A549 (cell line): ENCODE measurements around the gene PIF1. TPM values are rescaled to one million over a fixed set of nuclear protein-coding genes. Genes with fewer than 3 reads are reported as not detected.

Experiments used
- ATAC-seq, 2 experiments: fragments of 200-7000 bp in 1 of 2; fragments of >200 bp in 1 of 2; cut with Nextera tagmentation in 1 of 2; cut with Tn5 transposase in 1 of 2; 3 replicates each; pipeline versions ENCODE4 v1.8.0 to v1.9.1; 2018 to 2020; ENCODE audit warnings: mild to moderate bottlenecking in 1 of 2, moderate library complexity in 1 of 2
- CTCF ChIA-PET: fragments of 300-600 bp; sonication (Branson Sonifier 250); formaldehyde crosslinking; extraction: SDS; loops from one replicate; lab custom pipeline; 2021; ENCODE audit warnings: antibody characterized with exemption, inconsistent platforms; lab: Yijun Ruan, JAX
- POLR2A ChIA-PET: fragments of 350-600 bp; formaldehyde crosslinking; extraction: SDS; loops from one replicate; lab custom pipeline; 2021; ENCODE audit warnings: antibody characterized with exemption, inconsistent platforms; lab: Yijun Ruan, JAX
- DNase-seq, 2 experiments: peaks; one replicate each; pipeline versions ENCODE4 v3.0.0 to v3.0.0-alpha.2; 2011 to 2016; ENCODE audit warnings: low read depth in 1 of 2, low spot score in 1 of 2
- FAIRE-seq: peaks from 2 replicates; lab custom pipeline; 2011; peaks lifted over from hg19 to GRCh38; lab: Jason Lieb, UNC
- H3K27ac ChIP-seq, 2 experiments: fragments of >200 bp; sonication (Bioruptor Twin); formaldehyde crosslinking; 3 replicates each; pipeline ENCODE4 v1.5.1; 2016 to 2017
- H3K4me1 ChIP-seq: fragments of >200 bp; sonication (Bioruptor Twin); formaldehyde crosslinking; 3 replicates; pipeline ENCODE4 v1.6.1; 2016
- H3K4me2 ChIP-seq: fragments of >200 bp; sonication (Bioruptor Twin); formaldehyde crosslinking; 3 replicates; pipeline ENCODE4 v1.6.1; 2016
- H3K4me3 ChIP-seq: fragments of >200 bp; sonication (Bioruptor Twin); formaldehyde crosslinking; 3 replicates; pipeline ENCODE4 v1.5.1; 2016
- H3K9me3 ChIP-seq: fragments of >200 bp; sonication (Bioruptor Twin); formaldehyde crosslinking; 3 replicates; pipeline ENCODE4 v1.6.1; 2016
- BHLHE40 ChIP-seq: IDR thresholded peaks from 2 replicates; pipeline ENCODE4 v1.6.1; 2012; ENCODE audit warnings: low read depth, low read length, inconsistent platforms
- CBX2 ChIP-seq: fragments of 200-600 bp; sonication (generic); IDR thresholded peaks from 2 replicates; pipeline ENCODE4 v1.6.1; 2016; ENCODE audit warnings: low read depth, mild to moderate bottlenecking, borderline replicate concordance
- EHF ChIP-seq: fragments of 250-450 bp; sonication (Bioruptor Pico); IDR thresholded peaks from 2 replicates; pipeline ENCODE4 v1.5.0; 2020; ENCODE audit warnings: mild to moderate bottlenecking
- EP300 ChIP-seq, 2 experiments: fragments of >200 bp; sonication (Bioruptor Twin); formaldehyde crosslinking; IDR thresholded peaks; 2 replicates in 1 of 2; 3 replicates in 1 of 2; pipeline ENCODE4 v1.6.1; 2016 to 2017
- FOSL2 ChIP-seq, 2 experiments: fragments of 450-650 bp in 1 of 2; fragments of >200 bp in 1 of 2; sonication (Bioruptor Twin) in 1 of 2; formaldehyde crosslinking; IDR thresholded peaks; 2 replicates each; pipeline versions ENCODE4 v1.5.0 to v1.6.1; 2016 to 2020; ENCODE audit warnings: mild to moderate bottlenecking in 1 of 2, moderate library complexity in 1 of 2
- HEYL ChIP-seq: fragments of 250-450 bp; sonication (Bioruptor Pico); IDR thresholded peaks from 2 replicates; pipeline ENCODE4 v1.8.0; 2021; ENCODE audit warnings: mild to moderate bottlenecking, moderate library complexity
- HOXB13 ChIP-seq: fragments of 250-450 bp; sonication (Bioruptor Pico); IDR thresholded peaks from 2 replicates; pipeline ENCODE4 v1.5.0; 2020; ENCODE audit warnings: low read depth, mild to moderate bottlenecking, moderate library complexity
- HOXB5 ChIP-seq: fragments of 250-450 bp; sonication (Bioruptor Pico); IDR thresholded peaks from 2 replicates; pipeline ENCODE4 v1.5.0; 2020; ENCODE audit warnings: mild to moderate bottlenecking, moderate library complexity
- JUN ChIP-seq, 2 experiments: fragments of >200 bp; sonication (Bioruptor Twin); formaldehyde crosslinking; IDR thresholded peaks; 2 replicates in 1 of 2; 3 replicates in 1 of 2; pipeline ENCODE4 v1.6.1; 2016 to 2017
- JUNB ChIP-seq: fragments of >200 bp; sonication (Bioruptor Twin); formaldehyde crosslinking; IDR thresholded peaks from 2 replicates; pipeline ENCODE4 v1.6.1; 2016
- KDM1A ChIP-seq: fragments of 200-600 bp; sonication (generic); IDR thresholded peaks from 2 replicates; pipeline ENCODE4 v1.6.1; 2016; ENCODE audit warnings: low read depth, mild to moderate bottlenecking
- KDM5A ChIP-seq: fragments of 200-600 bp; sonication (generic); IDR thresholded peaks from 2 replicates; pipeline ENCODE4 v1.6.1; 2016; ENCODE audit warnings: antibody characterized with exemption, mild to moderate bottlenecking
- MAZ ChIP-seq: fragments of 150-350 bp; IDR thresholded peaks from 2 replicates; pipeline ENCODE4 v1.6.1; 2014; ENCODE audit warnings: antibody characterized with exemption, low read depth, low read length, borderline replicate concordance
- MYC ChIP-seq: IDR thresholded peaks from 2 replicates; pipeline ENCODE4 v1.6.1; 2012; ENCODE audit warnings: mild to moderate bottlenecking, inconsistent platforms, low read length, improper control_type of control experiment, borderline replicate concordance
- NFE2L2 ChIP-seq: fragments of 150-350 bp; conservative IDR thresholded peaks from 2 replicates; pipeline ENCODE4 v1.6.1; 2014; ENCODE audit warnings: low read length
- NPAS2 ChIP-seq: fragments of 250-450 bp; sonication (Bioruptor Pico); IDR thresholded peaks from 2 replicates; pipeline ENCODE4 v1.8.0; 2022; ENCODE audit warnings: mild to moderate bottlenecking, moderate library complexity, borderline replicate concordance
- PBX3 ChIP-seq: IDR thresholded peaks from 2 replicates; pipeline ENCODE4 v1.6.1; 2012
- PHF8 ChIP-seq: fragments of 200-600 bp; sonication (generic); IDR thresholded peaks from 2 replicates; pipeline ENCODE4 v1.6.1; 2016; ENCODE audit warnings: low read depth, mild to moderate bottlenecking, antibody characterized with exemption, moderate library complexity, borderline replicate concordance
- POLR2A ChIP-seq: IDR thresholded peaks from 2 replicates; pipeline ENCODE4 v1.6.1; 2012; ENCODE audit warnings: mild to moderate bottlenecking, low read length
- POLR2AphosphoS2 ChIP-seq: conservative IDR thresholded peaks from 2 replicates; pipeline ENCODE4 v1.6.1; 2012; ENCODE audit warnings: low read length, improper control_type of control experiment, inconsistent platforms
- RCOR1 ChIP-seq: fragments of 150-350 bp; IDR thresholded peaks from 2 replicates; pipeline ENCODE4 v1.6.1; 2014; ENCODE audit warnings: antibody characterized with exemption, low read length, low read depth
- RFX5 ChIP-seq: fragments of 450-650 bp; IDR thresholded peaks from 2 replicates; pipeline ENCODE4 v1.7.1; 2014; ENCODE audit warnings: antibody characterized with exemption, mild to moderate bottlenecking, moderate library complexity
- RNF2 ChIP-seq: fragments of 200-600 bp; sonication (generic); IDR thresholded peaks from 2 replicates; pipeline ENCODE4 v1.6.1; 2016; ENCODE audit warnings: low read depth, mild to moderate bottlenecking, antibody characterized with exemption, moderate library complexity, borderline replicate concordance
- SREBF2 ChIP-seq: fragments of 450-650 bp; IDR thresholded peaks from 2 replicates; pipeline ENCODE4 v1.6.1; 2014; ENCODE audit warnings: mild to moderate bottlenecking, moderate library complexity
- TFCP2L1 ChIP-seq: fragments of 250-450 bp; sonication (Bioruptor Pico); IDR thresholded peaks from 2 replicates; pipeline ENCODE4 v1.5.0; 2021; ENCODE audit warnings: mild to moderate bottlenecking
- TP53 ChIP-seq: fragments of 250-450 bp; sonication (Bioruptor Pico); IDR thresholded peaks from 2 replicates; pipeline ENCODE4 v1.5.0; 2021; ENCODE audit warnings: mild to moderate bottlenecking, moderate library complexity
- USF2 ChIP-seq: fragments of 450-650 bp; IDR thresholded peaks from 2 replicates; pipeline ENCODE4 v1.6.1; 2014; ENCODE audit warnings: antibody characterized with exemption
- ZNF302 ChIP-seq: fragments of 250-450 bp; sonication (Bioruptor Pico); IDR thresholded peaks from 2 replicates; pipeline ENCODE4 v1.9.0; 2021; ENCODE audit warnings: inconsistent platforms, mild to moderate bottlenecking, moderate library complexity
- ZSCAN20 ChIP-seq: fragments of 250-450 bp; sonication (Bioruptor Pico); IDR thresholded peaks from 2 replicates; pipeline ENCODE4 v1.8.0; 2022; ENCODE audit warnings: mild to moderate bottlenecking, moderate library complexity
- WGBS: methylation state at CpG from one replicate; pipeline ENCODE4 v1.1.6; 2017; ENCODE audit errors: missing lambda C conversion rate; 5-methylcytosine and 5-hydroxymethylcytosine counted together
- polyA minus RNA-seq: library from RNA; depleted of rRNA, polyadenylated mRNA; stranded (reverse); fragments of >200 nt; gene quantifications from 2 replicates; pipeline ENCODE4 v1.2.3, GENCODE V29; 2011; rRNA and poly(A)+ RNA removed
- polyA plus RNA-seq, 4 experiments: library from polyadenylated mRNA; depleted of rRNA in 3 of 4; stranded (reverse); fragments of >200 nt; fragmentation: RNase III in 1 of 4; extraction: RNeasy Plus Mini Kit Qiagen cat#74134 plus additional on column Dnase treatment in 1 of 4; gene quantifications; 2 replicates in 3 of 4; 3 replicates in 1 of 4; pipeline ENCODE4 v1.2.3, GENCODE V29; 2011 to 2017
- TF ChIP-seq, protein P1 (sequence below): fragments of 250-450 bp; sonication (Bioruptor Pico); IDR thresholded peaks from 2 replicates; pipeline ENCODE4 v1.5.0; 2020; ENCODE audit warnings: low read depth, mild to moderate bottlenecking, moderate library complexity
- TF ChIP-seq, protein P2 (sequence below): fragments of 250-450 bp; sonication (Bioruptor Pico); IDR thresholded peaks from 2 replicates; pipeline ENCODE4 v1.5.0; 2021; ENCODE audit warnings: mild to moderate bottlenecking, moderate library complexity, borderline replicate concordance
- TF ChIP-seq, protein P3 (sequence below): IDR thresholded peaks from 2 replicates; pipeline ENCODE4 v1.6.1; 2012; ENCODE audit warnings: low read depth, borderline replicate concordance

Gene PIF1, protein sequence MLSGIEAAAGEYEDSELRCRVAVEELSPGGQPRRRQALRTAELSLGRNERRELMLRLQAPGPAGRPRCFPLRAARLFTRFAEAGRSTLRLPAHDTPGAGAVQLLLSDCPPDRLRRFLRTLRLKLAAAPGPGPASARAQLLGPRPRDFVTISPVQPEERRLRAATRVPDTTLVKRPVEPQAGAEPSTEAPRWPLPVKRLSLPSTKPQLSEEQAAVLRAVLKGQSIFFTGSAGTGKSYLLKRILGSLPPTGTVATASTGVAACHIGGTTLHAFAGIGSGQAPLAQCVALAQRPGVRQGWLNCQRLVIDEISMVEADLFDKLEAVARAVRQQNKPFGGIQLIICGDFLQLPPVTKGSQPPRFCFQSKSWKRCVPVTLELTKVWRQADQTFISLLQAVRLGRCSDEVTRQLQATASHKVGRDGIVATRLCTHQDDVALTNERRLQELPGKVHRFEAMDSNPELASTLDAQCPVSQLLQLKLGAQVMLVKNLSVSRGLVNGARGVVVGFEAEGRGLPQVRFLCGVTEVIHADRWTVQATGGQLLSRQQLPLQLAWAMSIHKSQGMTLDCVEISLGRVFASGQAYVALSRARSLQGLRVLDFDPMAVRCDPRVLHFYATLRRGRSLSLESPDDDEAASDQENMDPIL
- polyA plus RNA-seq (2011; rRNA removed) = 8.5 and 11.1 TPM in 2 replicates
- polyA plus RNA-seq (2012; cell fraction: cytosol; rRNA removed) = 27.5 and 29.2 TPM in 2 replicates
- 210 and 257 TPM in 2 replicates for polyA plus RNA-seq (2012; cell fraction: nucleus; rRNA removed)
- 24.9 to 25.4 TPM (median 25.3 TPM) in 3 replicates for polyA plus RNA-seq (2017; fragmentation: RNase III; extraction: RNeasy Plus Mini Kit Qiagen cat#74134 plus additional on column Dnase treatment)
- polyA minus RNA-seq = 7.9 and 8.3 TPM in 2 replicates

DNA sequence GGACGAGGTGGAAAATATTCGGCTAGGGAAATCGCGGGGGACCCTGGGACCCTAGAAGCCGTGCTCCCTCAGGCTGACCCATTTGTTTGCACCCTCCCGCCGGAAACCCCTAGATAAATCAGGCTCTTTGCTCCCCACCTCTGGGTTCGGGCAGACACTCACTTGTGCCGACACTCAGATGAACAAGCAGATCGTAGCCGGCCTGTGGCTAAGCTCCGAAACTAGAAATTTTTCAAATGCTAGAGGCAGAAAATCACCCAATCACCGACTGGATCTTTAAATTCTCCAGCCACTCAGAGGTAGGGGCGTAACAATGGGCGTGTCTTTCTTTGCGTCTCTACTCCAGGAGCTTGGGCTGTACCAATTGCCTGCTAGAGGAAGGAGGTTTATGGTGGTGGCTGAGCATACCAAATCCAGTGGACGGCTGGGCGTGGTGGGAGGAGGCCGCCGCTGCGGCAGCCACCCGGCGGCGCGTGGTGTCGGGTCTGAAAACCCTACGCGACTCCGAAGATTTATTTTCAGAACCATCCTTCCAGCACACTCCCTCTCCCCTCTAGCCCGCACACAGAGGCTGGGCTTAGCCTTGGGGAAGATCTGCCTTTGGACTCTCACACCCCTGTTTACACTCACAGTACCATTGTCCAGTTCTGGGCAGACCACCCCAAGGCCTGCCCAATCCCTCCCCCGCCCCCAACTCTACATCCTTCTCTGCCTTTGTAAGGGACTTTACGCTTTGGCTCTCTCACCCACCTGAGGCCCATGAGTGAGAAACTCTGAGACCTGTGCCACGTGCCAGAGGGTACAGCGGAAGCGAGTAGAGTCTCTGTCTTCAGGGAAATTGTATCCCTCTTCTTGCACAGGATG lies at the start of gene PIF1:
TSS of gene PIF1 (minus strand) at position 217 of the 864 bp plus-strand sequence. CDS start 1,312 bp downstream, outside the sequence.
- DNase-seq (peak; percentile 98 to 99), ATAC-seq (peak; percentile 99), FAIRE-seq (peak; percentile 90)
- ChIA-PET CTCF (interaction anchor here (1.8 to 2.6 kb wide), 4 partner anchors 10 to 98 kb away, joined by 8 to 18 read pairs (median 10); no protein-coding TSS in a partner anchor), POLR2A (interaction anchor here (0.6 to 1.7 kb wide), 10 partner anchors 10 to 390 kb away, joined by 3 to 12 read pairs (median 4); partner anchors contain the start of genes PLEKHO2 and SPG21)
- peak within 1 kb of the TSS; percentile 74 to 91 for H3K27ac ChIP-seq
- peak within 1 kb of the TSS; percentile 94 for H3K4me2 ChIP-seq
- peak within 1 kb of the TSS; percentile 61 for H3K4me3 ChIP-seq
- H3K9me3 ChIP-seq = no peaks in the 10 kb centered on the region
- WGBS = 6% methylated on average over 34 of the region's 35 CpGs
- H3K4me1 ChIP-seq = peaks cover 9% of the 10 kb centered on the region
- TF ChIP-seq HOXB13 (no peak), EHF (no peak), ZNF302 (CRISPR knock-in tag) (no peak), POLR2A (peak; percentile 84), KDM5A (peak; percentile 79), EP300 (IDR thresholded peaks at IDR 0.05) (no peak), PHF8 (peak; percentile 59; the same call in 1 of the 2 replicates), MYC (no peak; the same call in none of the 2 replicates), BHLHE40 (peak; percentile 66), USF2 (peak; percentile 33; the same call in 1 of the 2 replicates), MAZ (no peak), FOSL2 (IDR thresholded peaks at IDR 0.05) (no peak), FOSL2 (CRISPR knock-in tag; IDR thresholded peaks at IDR 0.05) (no peak), RFX5 (no peak), HEYL (CRISPR knock-in tag) (no peak), JUN (IDR thresholded peaks at IDR 0.05) (peak; percentile 71 to 84), RNF2 (no peak), CBX2 (no peak), NPAS2 (CRISPR knock-in tag) (no peak), TP53 (no peak), POLR2AphosphoS2 (no peak), TFCP2L1 (CRISPR knock-in tag) (no peak), NFE2L2 (no peak), PBX3 (0 out of 2 replicates have a peak, but pooled peaks have one; percentile 16), HOXB5 (CRISPR knock-in tag) (no peak), JUNB (no peak), SREBF2 (no peak), KDM1A (no peak), ZSCAN20 (CRISPR knock-in tag) (no peak), RCOR1 (no peak)
- TF ChIP-seq, protein P1, sequence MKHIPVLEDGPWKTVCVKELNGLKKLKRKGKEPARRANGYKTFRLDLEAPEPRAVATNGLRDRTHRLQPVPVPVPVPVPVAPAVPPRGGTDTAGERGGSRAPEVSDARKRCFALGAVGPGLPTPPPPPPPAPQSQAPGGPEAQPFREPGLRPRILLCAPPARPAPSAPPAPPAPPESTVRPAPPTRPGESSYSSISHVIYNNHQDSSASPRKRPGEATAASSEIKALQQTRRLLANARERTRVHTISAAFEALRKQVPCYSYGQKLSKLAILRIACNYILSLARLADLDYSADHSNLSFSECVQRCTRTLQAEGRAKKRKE = no peak
- TF ChIP-seq, protein P2, sequence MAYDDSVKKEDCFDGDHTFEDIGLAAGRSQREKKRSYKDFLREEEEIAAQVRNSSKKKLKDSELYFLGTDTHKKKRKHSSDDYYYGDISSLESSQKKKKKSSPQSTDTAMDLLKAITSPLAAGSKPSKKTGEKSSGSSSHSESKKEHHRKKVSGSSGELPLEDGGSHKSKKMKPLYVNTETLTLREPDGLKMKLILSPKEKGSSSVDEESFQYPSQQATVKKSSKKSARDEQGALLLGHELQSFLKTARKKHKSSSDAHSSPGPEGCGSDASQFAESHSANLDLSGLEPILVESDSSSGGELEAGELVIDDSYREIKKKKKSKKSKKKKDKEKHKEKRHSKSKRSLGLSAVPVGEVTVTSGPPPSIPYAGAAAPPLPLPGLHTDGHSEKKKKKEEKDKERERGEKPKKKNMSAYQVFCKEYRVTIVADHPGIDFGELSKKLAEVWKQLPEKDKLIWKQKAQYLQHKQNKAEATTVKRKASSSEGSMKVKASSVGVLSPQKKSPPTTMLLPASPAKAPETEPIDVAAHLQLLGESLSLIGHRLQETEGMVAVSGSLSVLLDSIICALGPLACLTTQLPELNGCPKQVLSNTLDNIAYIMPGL (CRISPR knock-in tag) = no peak
- TF ChIP-seq, protein P3, sequence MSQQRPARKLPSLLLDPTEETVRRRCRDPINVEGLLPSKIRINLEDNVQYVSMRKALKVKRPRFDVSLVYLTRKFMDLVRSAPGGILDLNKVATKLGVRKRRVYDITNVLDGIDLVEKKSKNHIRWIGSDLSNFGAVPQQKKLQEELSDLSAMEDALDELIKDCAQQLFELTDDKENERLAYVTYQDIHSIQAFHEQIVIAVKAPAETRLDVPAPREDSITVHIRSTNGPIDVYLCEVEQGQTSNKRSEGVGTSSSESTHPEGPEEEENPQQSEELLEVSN = peak; percentile 33; the same call in 1 of the 2 replicates
